NT2/D1 (cell line): ENCODE results near the gene DAPL1.

Source experiments
- YY1 ChIP-seq: IDR thresholded peaks from 2 replicates; pipeline ENCODE4 v1.6.1; 2011; ENCODE audit not compliant: insufficient read length, insufficient read depth
- ZNF274 ChIP-seq: IDR thresholded peaks from 2 replicates; pipeline ENCODE4 v1.6.1; 2011; ENCODE audit warnings: mild to moderate bottlenecking, low read depth, low read length

DNA sequence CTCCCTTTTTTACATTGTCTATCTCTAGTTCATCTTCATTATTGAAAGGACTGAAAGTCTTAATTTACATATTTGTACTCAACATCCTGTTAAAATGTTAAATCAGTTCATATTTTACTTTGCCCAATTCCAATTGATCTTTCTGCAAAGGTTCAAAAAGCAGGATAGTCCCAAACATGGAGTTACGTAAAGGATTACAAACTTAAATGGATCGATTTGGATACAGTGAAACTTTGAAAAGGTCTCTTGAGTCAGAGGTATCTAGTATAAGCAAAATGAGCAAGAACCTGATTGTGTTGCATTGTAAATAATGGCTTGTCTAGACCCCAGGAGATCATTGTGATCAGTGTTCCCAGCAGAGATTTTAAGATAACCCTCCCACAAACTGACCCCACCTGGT lies 4.1 kb downstream of the DAPL1 start:
- no peak for TF ChIP-seq YY1
- TF ChIP-seq ZNF274, result no peak
